Stimulated activated CD4-positive, alpha-beta T cell treated with anti-CD3 and anti-CD28 coated beads, Interleukin-4, amount 100 ng/mL, for 4 hours (primary cell): Measurements from ENCODE around the gene SFXN5.
"Not testable (repeated sequence)": the region's sequence is repeated elsewhere in the genome, so short reads cannot be mapped to it uniquely, and the experiment has no call there.

Experiments
- DNase-seq, 2 experiments: peaks; one replicate each; pipeline ENCODE4 v3.0.0-alpha.2; 2020

SFXN5 gene

GRCh38 chr2:72917877-72918553 lies 153.5 kb downstream of the SFXN5 start:
- DNase-seq = no peak

- peak; percentile 35 to 58 for DNase-seq
Measured at GRCh38 chr2:72917138-72917876, 154.2 kb downstream of the SFXN5 start, which contains the start of gene EMX1. EMX1 (plus strand) TSS chr2:72917519; CDS start chr2:72917853, 334 bp downstream.

- DNase-seq = no peak
Measured at GRCh38 chr2:72916743-72917137, 154.8 kb downstream of the SFXN5 start.

- peak; percentile 30 to 49 for DNase-seq
Measured at GRCh38 chr2:72915907-72916742, 155.4 kb downstream of the SFXN5 start.

GRCh38 chr2:72915320-72915906 lies 156.1 kb downstream of the SFXN5 start:
- DNase-seq = no peak

- DNase-seq = no peak
Measured at GRCh38 chr2:72914589-72915319, 156.8 kb downstream of the SFXN5 start.

GRCh38 chr2:72914206-72914559 lies 157.3 kb downstream of the SFXN5 start:
- DNase-seq = no peak

GRCh38 chr2:72913486-72914205 lies 157.9 kb downstream of the SFXN5 start:
- DNase-seq = no peak

GRCh38 chr2:72911256-72911655 lies 160.3 kb downstream of the SFXN5 start:
- no peak for DNase-seq

GRCh38 chr2:72908741-72909140 lies 162.8 kb downstream of the SFXN5 start:
- no peak for DNase-seq

GRCh38 chr2:72907369-72907768 lies 164.1 kb downstream of the SFXN5 start:
- not testable (repeated sequence) for DNase-seq

GRCh38 chr2:72901426-72901825 lies 170.1 kb downstream of the SFXN5 start:
- DNase-seq = no peak

GRCh38 chr2:72900191-72900825 lies 171.2 kb downstream of the SFXN5 start:
- no peak for DNase-seq

GRCh38 chr2:72898585-72898906 lies 173.0 kb downstream of the SFXN5 start:
- DNase-seq = no peak

- DNase-seq = no peak
Measured at GRCh38 chr2:72897785-72898584, 173.5 kb downstream of the SFXN5 start.

- no peak for DNase-seq
Measured at GRCh38 chr2:72896446-72896845, 175.1 kb downstream of the SFXN5 start.

GRCh38 chr2:72895759-72896281 lies 175.7 kb downstream of the SFXN5 start:
- no peak for DNase-seq

GRCh38 chr2:72895154-72895553 lies 176.4 kb downstream of the SFXN5 start:
- no peak for DNase-seq

GRCh38 chr2:72894514-72894913 lies 177.0 kb downstream of the SFXN5 start:
- no peak for DNase-seq
